ENCODE data around the gene ZFAND3. TPM values are rescaled to one million over a fixed set of nuclear protein-coding genes. Genes with fewer than 3 reads are reported as not detected.

The ZFAND3 gene
- total and polyA plus RNA-seq, 2 donors (not counting 3 experiments of a cell fraction or from before 2014, with no cell fraction given), result 15.4 to 54.2 TPM

DNA sequence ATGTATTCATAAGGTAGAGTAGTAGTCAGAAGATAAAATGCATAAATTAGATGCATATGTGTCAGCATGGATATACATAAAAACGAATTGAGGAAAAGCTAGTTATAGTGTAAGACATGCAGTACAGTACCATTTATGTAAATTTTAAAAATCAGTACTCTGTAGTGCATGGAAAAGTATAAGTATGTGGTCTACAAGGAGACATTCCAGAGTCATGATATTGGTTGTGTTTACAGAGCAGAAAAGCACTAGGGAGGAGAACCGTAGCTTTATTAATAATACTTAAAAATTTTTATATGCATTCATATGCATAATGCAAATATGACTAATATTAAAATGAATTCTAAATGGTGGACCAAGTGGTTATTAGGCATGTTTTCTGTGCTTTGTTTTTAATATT lies 220.0 kb downstream of the ZFAND3 start:
- FAIRE-seq (no peak), DNase-seq (ENCODE audit: low read depth, low spot score) (no peak)
- H3K9ac ChIP-seq (replicated peaks; ENCODE audit: extremely low read depth, insufficient read depth, low read length), result no peak overlapping the region
- H2AFZ ChIP-seq (ENCODE audit: low read depth, low read length), result no peak overlapping the region
- POLR2A ChIA-PET, result no interaction called here
- CTCF ChIA-PET, result interaction anchor here (1.5 to 1.6 kb wide), 2 partner anchors 16 to 455 kb away, joined by 5 to 6 read pairs; no protein-coding TSS in a partner anchor
- intact Hi-C loops (cut with micrococcal nuclease) (no loop called here), dilution Hi-C loops (cut with MboI; ENCODE audit: extremely low pct_ligation_motif_present, low sequenced_read_pairs) (no loop called here)
- H3K4me3 ChIP-seq (replicated peaks in 1 of 3; ENCODE audit: insufficient read depth in 1 of 3, low read depth in 1 of 3, low read length in 3 of 3), result no peak overlapping the region
- peaks cover 2% of the 10 kb centered on the region for H4K20me1 ChIP-seq (replicated peaks; ENCODE audit: control insufficient read depth, extremely low read depth, insufficient read depth, low read length)
- TF ChIP-seq POLR2AphosphoS5 (IDR thresholded peaks at IDR 0.05; ENCODE audit: insufficient read depth, low read depth, low read length) (no peak), MAX (IDR thresholded peaks at IDR 0.05; ENCODE audit: insufficient read depth, insufficient read length) (no peak), POLR2A (IDR thresholded peaks at IDR 0.05; ENCODE audit: low read depth, low read length) (no peak), CTCF (IDR thresholded peaks at IDR 0.05; ENCODE audit: extremely low read depth in 1 of 2, insufficient read depth in 1 of 2, low read depth in 1 of 2, low read length in 2 of 2) (no peak), MYC (IDR thresholded peaks at IDR 0.05; ENCODE audit: low read depth, low read length) (no peak), JUN (IDR thresholded peaks at IDR 0.05; ENCODE audit: borderline replicate concordance, insufficient read depth, insufficient read length, low read depth) (no peak), FOS (IDR thresholded peaks at IDR 0.05; ENCODE audit: borderline replicate concordance, insufficient read depth, low read length) (no peak), GATA2 (IDR thresholded peaks at IDR 0.05; ENCODE audit: insufficient read depth, insufficient read length, low read depth, low read length) (no peak), EZH2 (IDR thresholded peaks at IDR 0.05; ENCODE audit: borderline replicate concordance, low read depth, low read length, severe bottlenecking) (no peak)
- H3K79me2 ChIP-seq (ENCODE audit: control insufficient read depth, insufficient read depth, low read length), result peaks cover 43% of the 10 kb centered on the region
- H3K4me2 ChIP-seq (ENCODE audit: insufficient read depth, low read length), result no peak overlapping the region
- no peaks in the 10 kb centered on the region for H3K9me3 ChIP-seq (replicated peaks; ENCODE audit: control insufficient read depth, insufficient read depth, low read length)
- no peak overlapping the region for H3K27ac ChIP-seq (ENCODE audit: insufficient read depth, low read depth, low read length)
- no peaks in the 10 kb centered on the region for H3K36me3 ChIP-seq (ENCODE audit: control insufficient read depth in 2 of 2, extremely low read depth in 1 of 2, insufficient read depth in 2 of 2, low read length in 2 of 2)
- no TSS peak for BruUV-seq (replicated peaks)
- no peaks in the 10 kb centered on the region for H3K27me3 ChIP-seq (ENCODE audit: control insufficient read depth in 2 of 2, insufficient read depth in 2 of 2, low read length in 2 of 2)
- no peaks in the 10 kb centered on the region for H3K9me1 ChIP-seq (replicated peaks; ENCODE audit: control insufficient read depth, extremely low read depth, insufficient read depth, low read length)
- no peaks in the 10 kb centered on the region for H3K4me1 ChIP-seq (ENCODE audit: control insufficient read depth, extremely low read depth, insufficient read depth, low read length)
